HEK293 (cell line): ENCODE data around the gene DAPK2.

Experiments
- ZBTB1 ChIP-seq: fragments of 450-650 bp; formaldehyde crosslinking; IDR thresholded peaks from 2 replicates; pipeline ENCODE4 v1.5.1; 2016; ENCODE audit warnings: missing biosample characterization, missing genetic modification characterization
- ZNF140 ChIP-seq: fragments of 450-650 bp; formaldehyde crosslinking; IDR thresholded peaks from 2 replicates; pipeline ENCODE4 v1.5.1; 2016; ENCODE audit warnings: missing biosample characterization, missing genetic modification characterization
- ZNF157 ChIP-seq: fragments of 450-650 bp; formaldehyde crosslinking; IDR thresholded peaks from 2 replicates; pipeline ENCODE4 v1.5.1; 2016; ENCODE audit warnings: missing biosample characterization, missing genetic modification characterization
- ZSCAN5A ChIP-seq: fragments of 450-650 bp; formaldehyde crosslinking; IDR thresholded peaks from 2 replicates; pipeline ENCODE4 v1.5.1; 2016; ENCODE audit warnings: missing biosample characterization, missing genetic modification characterization
- TF ChIP-seq, protein P1 (sequence below): fragments of 450-650 bp; formaldehyde crosslinking; IDR thresholded peaks from 2 replicates; pipeline ENCODE4 v1.5.1; 2016; ENCODE audit warnings: missing biosample characterization, missing genetic modification characterization
- TF ChIP-seq, protein P2 (sequence below): fragments of 450-650 bp; formaldehyde crosslinking; IDR thresholded peaks from 2 replicates; pipeline ENCODE4 v1.5.1; 2016; ENCODE audit warnings: missing biosample characterization, missing genetic modification characterization

- no peak for TF ChIP-seq ZNF157 (tag by site-specific recombination)
- TF ChIP-seq ZSCAN5A (tag by site-specific recombination) = no peak
- TF ChIP-seq, protein P1, sequence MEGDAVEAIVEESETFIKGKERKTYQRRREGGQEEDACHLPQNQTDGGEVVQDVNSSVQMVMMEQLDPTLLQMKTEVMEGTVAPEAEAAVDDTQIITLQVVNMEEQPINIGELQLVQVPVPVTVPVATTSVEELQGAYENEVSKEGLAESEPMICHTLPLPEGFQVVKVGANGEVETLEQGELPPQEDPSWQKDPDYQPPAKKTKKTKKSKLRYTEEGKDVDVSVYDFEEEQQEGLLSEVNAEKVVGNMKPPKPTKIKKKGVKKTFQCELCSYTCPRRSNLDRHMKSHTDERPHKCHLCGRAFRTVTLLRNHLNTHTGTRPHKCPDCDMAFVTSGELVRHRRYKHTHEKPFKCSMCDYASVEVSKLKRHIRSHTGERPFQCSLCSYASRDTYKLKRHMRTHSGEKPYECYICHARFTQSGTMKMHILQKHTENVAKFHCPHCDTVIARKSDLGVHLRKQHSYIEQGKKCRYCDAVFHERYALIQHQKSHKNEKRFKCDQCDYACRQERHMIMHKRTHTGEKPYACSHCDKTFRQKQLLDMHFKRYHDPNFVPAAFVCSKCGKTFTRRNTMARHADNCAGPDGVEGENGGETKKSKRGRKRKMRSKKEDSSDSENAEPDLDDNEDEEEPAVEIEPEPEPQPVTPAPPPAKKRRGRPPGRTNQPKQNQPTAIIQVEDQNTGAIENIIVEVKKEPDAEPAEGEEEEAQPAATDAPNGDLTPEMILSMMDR (tag by site-specific recombination) = no peak
- TF ChIP-seq ZBTB1 (tag by site-specific recombination) = no peak
- no peak for TF ChIP-seq ZNF140 (tag by site-specific recombination)
- TF ChIP-seq, protein P2, sequence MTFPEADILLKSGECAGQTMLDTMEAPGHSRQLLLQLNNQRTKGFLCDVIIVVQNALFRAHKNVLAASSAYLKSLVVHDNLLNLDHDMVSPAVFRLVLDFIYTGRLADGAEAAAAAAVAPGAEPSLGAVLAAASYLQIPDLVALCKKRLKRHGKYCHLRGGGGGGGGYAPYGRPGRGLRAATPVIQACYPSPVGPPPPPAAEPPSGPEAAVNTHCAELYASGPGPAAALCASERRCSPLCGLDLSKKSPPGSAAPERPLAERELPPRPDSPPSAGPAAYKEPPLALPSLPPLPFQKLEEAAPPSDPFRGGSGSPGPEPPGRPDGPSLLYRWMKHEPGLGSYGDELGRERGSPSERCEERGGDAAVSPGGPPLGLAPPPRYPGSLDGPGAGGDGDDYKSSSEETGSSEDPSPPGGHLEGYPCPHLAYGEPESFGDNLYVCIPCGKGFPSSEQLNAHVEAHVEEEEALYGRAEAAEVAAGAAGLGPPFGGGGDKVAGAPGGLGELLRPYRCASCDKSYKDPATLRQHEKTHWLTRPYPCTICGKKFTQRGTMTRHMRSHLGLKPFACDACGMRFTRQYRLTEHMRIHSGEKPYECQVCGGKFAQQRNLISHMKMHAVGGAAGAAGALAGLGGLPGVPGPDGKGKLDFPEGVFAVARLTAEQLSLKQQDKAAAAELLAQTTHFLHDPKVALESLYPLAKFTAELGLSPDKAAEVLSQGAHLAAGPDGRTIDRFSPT (tag by site-specific recombination) = no peak
Observed at GRCh38 chr15:63913786-63914315, 132.4 kb downstream of the DAPK2 start.
